Fibroblast of lung (primary cell): ENCODE results near the gene P2RY6.

Experiments used
- CTCF ChIP-seq, 2 donors: IDR thresholded peaks in 1 of 2; conservative IDR thresholded peaks in 1 of 2; 1 replicate in 1 of 2; 2 replicates in 1 of 2; pipeline ENCODE4 v1.5.1; 2011 to 2012; ENCODE audit warnings: low read length in 2 of 2, control low read depth in 1 of 2, inconsistent platforms in 1 of 2, low read depth in 1 of 2, mild to moderate bottlenecking in 1 of 2
- EZH2 ChIP-seq: IDR thresholded peaks from 2 replicates; pipeline ENCODE4 v1.5.1; 2012; ENCODE audit warnings: low read length, control low read depth, mild to moderate bottlenecking; ENCODE audit errors: missing control alignments

DNA sequence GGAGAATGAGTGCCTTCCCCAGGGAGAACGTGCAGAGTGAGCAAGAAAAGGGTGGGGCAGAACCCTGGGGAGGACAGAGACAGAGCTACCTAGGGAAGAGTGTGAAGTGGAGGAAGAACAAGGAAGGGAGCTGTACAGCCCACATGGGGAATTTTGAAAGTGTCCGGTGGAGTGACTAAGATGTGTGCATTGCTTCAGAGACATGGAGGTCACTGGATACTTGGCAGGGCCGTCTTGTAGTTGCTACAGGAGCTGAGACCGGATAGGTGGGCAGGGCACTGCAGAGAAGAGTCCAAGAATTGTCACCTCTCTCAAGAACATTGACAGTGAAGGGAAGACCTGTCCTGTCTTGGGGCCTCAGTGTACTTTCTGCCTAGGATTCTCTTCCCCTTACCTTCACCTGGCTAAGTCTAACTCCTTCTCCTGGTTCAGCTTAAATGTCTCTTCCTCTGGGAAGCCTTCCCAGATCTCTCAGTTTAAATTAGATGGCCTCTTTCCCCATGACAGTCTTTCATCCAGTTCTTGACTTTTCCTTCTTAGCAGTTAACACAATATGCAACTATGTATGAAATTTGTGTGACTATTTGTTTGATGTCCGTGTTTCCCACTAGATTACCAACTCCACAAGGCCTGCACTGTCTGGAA is 9.2 kb upstream of the P2RY6 start:
- TF ChIP-seq CTCF (conservative IDR thresholded peaks at IDR 0.05 in 1 of 2, IDR thresholded peaks at IDR 0.05 in 1 of 2; ENCODE audit: low read depth in 1 of 2, low read length in 2 of 2) (no peak), EZH2 (no peak)
